DND-41 (cell line): ENCODE data around the gene CD22.

Source experiments
- ATAC-seq: fragments of 200-7000 bp; cut with Tn5 transposase; 3 replicates; pipeline ENCODE4 v1.9.1; 2021; ENCODE audit warnings: low read depth; ENCODE audit not compliant: insufficient read depth
- DNase-seq: peaks from one replicate; pipeline ENCODE4 v3.0.0-alpha.2; 2020
- H2AFZ ChIP-seq: 2 replicates; pipeline ENCODE4 v1.6.0; 2012; ENCODE audit warnings: low read depth, low read length
- H3K27ac ChIP-seq: 2 replicates; pipeline ENCODE4 v1.5.1; 2012; ENCODE audit warnings: low read length, inconsistent platforms
- H3K27me3 ChIP-seq: fragments of 200-600 bp; sonication (generic); 2 replicates; pipeline ENCODE4 v1.6.0; 2012; ENCODE audit warnings: low read length, mild to moderate bottlenecking, inconsistent platforms; ENCODE audit not compliant: insufficient read depth, poor library complexity
- H3K36me3 ChIP-seq: 2 replicates; pipeline ENCODE4 v1.5.1; 2012; ENCODE audit warnings: low read length, inconsistent platforms; ENCODE audit not compliant: insufficient read depth
- H3K4me1 ChIP-seq: 2 replicates; pipeline ENCODE4 v1.5.1; 2012; ENCODE audit warnings: mild to moderate bottlenecking, low read length; ENCODE audit not compliant: insufficient read depth
- H3K4me2 ChIP-seq: 2 replicates; pipeline ENCODE4 v1.6.0; 2012; ENCODE audit warnings: mild to moderate bottlenecking, moderate library complexity, low read length, inconsistent platforms; ENCODE audit not compliant: insufficient read depth
- H3K4me3 ChIP-seq, 2 experiments: fragments of 200-600 bp in 1 of 2; shearing (Covaris generic) in 1 of 2; 2 replicates each; pipeline ENCODE4 v1.5.1; 2012 to 2016; ENCODE audit warnings: inconsistent platforms in 2 of 2, low read length in 2 of 2, mild to moderate bottlenecking in 2 of 2, low read depth in 1 of 2, moderate library complexity in 1 of 2
- H3K79me2 ChIP-seq: 2 replicates; pipeline ENCODE4 v1.6.0; 2012; ENCODE audit warnings: low read length, inconsistent platforms; ENCODE audit not compliant: insufficient read depth
- H3K9ac ChIP-seq: 2 replicates; pipeline ENCODE4 v1.6.0; 2012; ENCODE audit warnings: low read depth, mild to moderate bottlenecking, inconsistent platforms, low read length, moderate library complexity
- H3K9me3 ChIP-seq: 2 replicates; pipeline ENCODE4 v1.5.1; 2012; ENCODE audit warnings: low read length, moderate library complexity, mild to moderate bottlenecking, inconsistent platforms; ENCODE audit not compliant: insufficient read depth, severe bottlenecking
- H4K20me1 ChIP-seq: 2 replicates; pipeline ENCODE4 v1.6.0; 2012; ENCODE audit warnings: low read length; ENCODE audit not compliant: insufficient read depth
- CTCF ChIP-seq: IDR thresholded peaks from 2 replicates; pipeline ENCODE4 v1.5.1; 2012; ENCODE audit warnings: borderline replicate concordance, low read length, moderate library complexity, mild to moderate bottlenecking; ENCODE audit not compliant: poor library complexity, severe bottlenecking; ENCODE audit errors: extremely low read depth
- EZH2 ChIP-seq: IDR thresholded peaks from 3 replicates; pipeline ENCODE4 v1.6.1; 2012; ENCODE audit warnings: borderline replicate concordance, low read depth, mild to moderate bottlenecking, moderate library complexity, low read length, inconsistent platforms; ENCODE audit not compliant: severe bottlenecking

The CD22 gene

GRCh38 chr19:35345671-35346111 lies 16.7 kb downstream of the CD22 start:
- Histone ChIP-seq H3K4me1 (peaks cover 19% of the 10 kb centered on the region), H3K79me2 (no peaks in the 10 kb centered on the region), H2AFZ (no peak overlapping the region), H3K27me3 (peaks cover 19% of the 10 kb centered on the region), H3K4me3 (no peak overlapping the region), H3K9ac (no peak overlapping the region), H4K20me1 (no peaks in the 10 kb centered on the region), H3K36me3 (no peaks in the 10 kb centered on the region), H3K9me3 (no peaks in the 10 kb centered on the region), H3K27ac (no peak overlapping the region), H3K4me2 (no peak overlapping the region)
- no peak for ATAC-seq
- TF ChIP-seq CTCF (no peak), EZH2 (no peak)
- DNase-seq = no peak

GRCh38 chr19:35346193-35347052 lies 17.4 kb downstream of the CD22 start:
- Histone ChIP-seq H3K9ac (no peak overlapping the region), H3K27me3 (peaks cover 19% of the 10 kb centered on the region), H3K36me3 (no peaks in the 10 kb centered on the region), H3K4me1 (peaks cover 19% of the 10 kb centered on the region), H2AFZ (no peak overlapping the region), H4K20me1 (no peaks in the 10 kb centered on the region), H3K79me2 (no peaks in the 10 kb centered on the region), H3K4me3 (no peak overlapping the region), H3K9me3 (no peaks in the 10 kb centered on the region), H3K4me2 (no peak overlapping the region), H3K27ac (no peak overlapping the region)
- ATAC-seq (0 out of 3 replicates have a peak, but pooled peaks have one; percentile 25), DNase-seq (peak; percentile 40)
- TF ChIP-seq CTCF = no peak

- ATAC-seq = peak; percentile 86
- TF ChIP-seq CTCF (no peak), EZH2 (no peak)
These were observed 18.4 kb downstream of the CD22 start, which contains the start of gene FFAR1 for GRCh38 chr19:35347171-35347929. Gene FFAR1, plus strand, starts transcription at chr19:35347902. Its CDS starts 3,650 bp downstream, at chr19:35351552.

More at GRCh38 chr19:35347171-35347929, 18.4 kb downstream of the CD22 start, which contains the start of gene FFAR1:
- Histone ChIP-seq H4K20me1 (no peaks in the 10 kb centered on the region), H3K4me3 (no peak within 1 kb of the TSS), H3K4me1 (peaks cover 19% of the 10 kb centered on the region), H3K27ac (no peak within 1 kb of the TSS), H3K4me2 (no peak within 1 kb of the TSS), H3K36me3 (no peaks in the 10 kb centered on the region), H3K27me3 (peaks cover 19% of the 10 kb centered on the region), H3K79me2 (no peaks in the 10 kb centered on the region), H3K9ac (no peak within 1 kb of the TSS), H3K9me3 (no peaks in the 10 kb centered on the region), H2AFZ (no peak within 1 kb of the TSS)
- DNase-seq = peak; percentile 50
